ENCODE measurements around the gene LGALS9.

Gene LGALS9

DNA sequence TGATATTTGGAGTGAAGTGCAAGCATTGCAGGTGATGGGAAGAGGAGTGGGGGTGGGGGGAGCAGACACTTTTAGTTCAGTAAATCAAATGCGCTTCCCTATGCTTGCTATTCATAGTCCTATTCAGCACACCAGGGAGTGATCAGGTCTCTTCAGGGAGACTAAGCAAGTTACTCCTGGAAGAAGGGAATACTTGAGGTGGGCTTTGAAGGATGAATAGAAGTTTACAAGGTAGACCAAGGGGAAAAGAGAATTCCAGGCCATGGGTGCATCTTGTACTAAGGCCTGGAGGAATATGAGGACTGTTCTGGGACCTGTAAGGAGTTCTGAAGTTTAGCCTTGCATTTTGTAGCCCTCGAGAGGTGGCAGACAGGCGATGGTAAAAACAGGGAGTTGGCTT, 40.1 kb upstream of the LGALS9 start:
- TF ChIP-seq, protein P1, sequence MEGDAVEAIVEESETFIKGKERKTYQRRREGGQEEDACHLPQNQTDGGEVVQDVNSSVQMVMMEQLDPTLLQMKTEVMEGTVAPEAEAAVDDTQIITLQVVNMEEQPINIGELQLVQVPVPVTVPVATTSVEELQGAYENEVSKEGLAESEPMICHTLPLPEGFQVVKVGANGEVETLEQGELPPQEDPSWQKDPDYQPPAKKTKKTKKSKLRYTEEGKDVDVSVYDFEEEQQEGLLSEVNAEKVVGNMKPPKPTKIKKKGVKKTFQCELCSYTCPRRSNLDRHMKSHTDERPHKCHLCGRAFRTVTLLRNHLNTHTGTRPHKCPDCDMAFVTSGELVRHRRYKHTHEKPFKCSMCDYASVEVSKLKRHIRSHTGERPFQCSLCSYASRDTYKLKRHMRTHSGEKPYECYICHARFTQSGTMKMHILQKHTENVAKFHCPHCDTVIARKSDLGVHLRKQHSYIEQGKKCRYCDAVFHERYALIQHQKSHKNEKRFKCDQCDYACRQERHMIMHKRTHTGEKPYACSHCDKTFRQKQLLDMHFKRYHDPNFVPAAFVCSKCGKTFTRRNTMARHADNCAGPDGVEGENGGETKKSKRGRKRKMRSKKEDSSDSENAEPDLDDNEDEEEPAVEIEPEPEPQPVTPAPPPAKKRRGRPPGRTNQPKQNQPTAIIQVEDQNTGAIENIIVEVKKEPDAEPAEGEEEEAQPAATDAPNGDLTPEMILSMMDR (IDR thresholded peaks at IDR 0.05; ENCODE audit: low read depth, low read length) = no peak
- in situ Hi-C loops (cut with HindIII; ENCODE audit: low sequenced_read_pairs) = no loop called here
- no peak overlapping the region for H3K4me3 ChIP-seq (ENCODE audit: low read depth, low read length)
- no peak for DNase-seq (ENCODE audit: low read depth, low spot score)

DNA sequence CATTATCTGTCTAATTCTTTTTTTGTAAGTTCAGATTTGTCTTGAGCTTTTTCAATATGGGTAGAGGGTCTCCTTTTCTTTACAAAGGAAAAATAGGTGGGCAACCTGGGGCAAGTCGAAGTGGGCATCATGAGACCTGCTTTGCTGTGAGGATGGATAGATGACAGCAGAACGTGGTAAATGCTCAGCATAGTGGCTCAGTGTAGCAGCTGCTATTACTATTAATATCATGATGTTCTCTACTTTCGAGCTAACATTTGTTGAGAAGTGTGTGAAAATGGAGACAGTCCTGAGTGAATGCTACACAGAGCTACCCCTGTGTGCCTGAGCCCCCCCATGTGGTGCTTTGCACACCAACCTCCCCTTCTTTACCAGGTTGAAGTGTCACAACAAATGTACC, 39.0 kb upstream of the LGALS9 start:
- DNase-seq (ENCODE audit: low read depth, low spot score) = no peak
- H3K4me3 ChIP-seq (ENCODE audit: low read depth, low read length) = no peak overlapping the region
- in situ Hi-C loops (cut with HindIII; ENCODE audit: low sequenced_read_pairs) = no loop called here
- TF ChIP-seq, protein P1 (IDR thresholded peaks at IDR 0.05; ENCODE audit: low read depth, low read length) = no peak

DNA sequence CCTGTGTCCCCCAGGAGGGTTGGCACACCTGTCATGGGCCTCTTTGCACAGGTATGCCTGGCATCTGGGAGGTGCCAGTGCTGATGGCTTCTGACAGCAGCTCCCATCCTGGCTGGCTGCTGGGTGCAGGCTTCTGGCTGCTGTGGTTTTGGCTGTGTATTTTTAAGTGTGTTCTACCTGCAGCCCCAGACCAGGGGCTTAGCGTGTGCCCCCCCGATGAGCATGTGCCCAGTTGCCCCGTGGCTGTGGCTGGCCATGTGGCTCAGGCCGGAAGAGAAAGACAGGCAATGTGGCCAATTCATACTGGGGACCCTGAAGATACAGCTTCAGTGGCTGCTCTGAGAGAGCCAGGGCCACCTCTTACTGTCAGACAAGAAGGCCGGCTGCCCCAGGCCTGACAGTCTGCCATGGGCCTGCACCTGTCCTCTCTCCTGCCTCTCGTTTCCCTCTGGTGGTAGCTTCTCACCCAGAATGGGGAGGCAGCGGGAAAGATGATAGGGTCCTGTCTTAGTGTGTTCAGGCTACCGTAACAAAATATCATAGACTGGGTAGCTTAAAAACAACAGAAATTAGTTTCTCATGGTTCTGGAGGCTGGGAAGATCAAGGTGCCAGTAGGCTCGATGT, 37.6 kb upstream of the LGALS9 start:
- no peak overlapping the region for H3K4me3 ChIP-seq (ENCODE audit: low read depth, low read length)
- no peak for DNase-seq (ENCODE audit: low read depth, low spot score)
- TF ChIP-seq, protein P1 (IDR thresholded peaks at IDR 0.05; ENCODE audit: low read depth, low read length) = peak; percentile 9
- in situ Hi-C loops (cut with HindIII; ENCODE audit: low sequenced_read_pairs) = no loop called here

- no peak for DNase-seq (ENCODE audit: low read depth, low spot score)
- in situ Hi-C loops (cut with HindIII; ENCODE audit: low sequenced_read_pairs) = no loop called here
- TF ChIP-seq, protein P1 (IDR thresholded peaks at IDR 0.05; ENCODE audit: low read depth, low read length) = no peak
- H3K4me3 ChIP-seq (ENCODE audit: low read depth, low read length) = no peak overlapping the region
Observed at GRCh38 chr17:27593857-27594255, 37.1 kb upstream of the LGALS9 start.

DNA sequence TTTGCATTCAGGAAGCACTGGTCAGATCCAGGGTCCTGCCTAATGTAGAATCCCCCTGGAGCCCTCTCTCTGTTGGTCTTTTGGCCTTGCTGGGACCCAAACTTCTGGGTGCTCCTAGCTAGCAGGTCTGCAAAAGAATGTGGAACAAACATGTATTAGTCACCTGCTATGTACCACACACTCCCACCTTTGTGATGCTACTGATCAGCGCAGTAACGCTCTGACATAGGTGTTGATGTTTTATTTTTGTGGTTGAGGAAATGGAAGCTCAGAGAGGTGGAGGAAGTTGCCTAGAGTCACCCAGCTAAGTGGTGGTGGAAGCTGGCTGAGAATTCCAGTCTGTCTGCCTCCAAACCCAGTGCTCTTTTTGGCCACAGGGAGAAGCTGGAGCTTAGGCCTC, 35.8 kb upstream of the LGALS9 start:
- in situ Hi-C loops (cut with HindIII; ENCODE audit: low sequenced_read_pairs) = no loop called here
- TF ChIP-seq, protein P1 (IDR thresholded peaks at IDR 0.05; ENCODE audit: low read depth, low read length) = no peak
- no peak for DNase-seq (ENCODE audit: low read depth, low spot score)
- no peak overlapping the region for H3K4me3 ChIP-seq (ENCODE audit: low read depth, low read length)

GRCh38 chr17:27596096-27596495, 34.9 kb upstream of the LGALS9 start:
- no peak overlapping the region for H3K4me3 ChIP-seq (ENCODE audit: low read depth, low read length)
- in situ Hi-C loops (cut with HindIII; ENCODE audit: low sequenced_read_pairs) = no loop called here
- no peak for DNase-seq (ENCODE audit: low read depth, low spot score)
- TF ChIP-seq, protein P1 (IDR thresholded peaks at IDR 0.05; ENCODE audit: low read depth, low read length) = no peak
